HG03175 (cell line): ENCODE data around the gene RGS5.

Source experiments
- ATAC-seq: cut with Tn5 transposase; IDR thresholded peaks from one replicate; pipeline ENCODE4 v1.9.1; 2021; ENCODE audit warnings: mild to moderate bottlenecking, moderate library complexity; ENCODE audit not compliant: unreplicated experiment

RGS5 gene

GRCh38 chr1:163147019-163147418 is 55.7 kb downstream of the RGS5 start:
- ATAC-seq = no peak

- no peak for ATAC-seq
These were observed 57.3 kb downstream of the RGS5 start for GRCh38 chr1:163145435-163145834.

GRCh38 chr1:163144418-163144817 is 58.3 kb downstream of the RGS5 start:
- ATAC-seq = no peak

GRCh38 chr1:163142152-163142551 is 60.6 kb downstream of the RGS5 start:
- no peak for ATAC-seq

GRCh38 chr1:163141556-163141955 is 61.2 kb downstream of the RGS5 start:
- ATAC-seq = no peak

- no peak for ATAC-seq
These were observed 65.0 kb downstream of the RGS5 start for GRCh38 chr1:163137556-163138265.

- ATAC-seq = no peak
These were observed 70.7 kb downstream of the RGS5 start for GRCh38 chr1:163131981-163132380.

- no peak for ATAC-seq
These were observed 72.4 kb downstream of the RGS5 start for GRCh38 chr1:163130225-163130856.

- ATAC-seq = no peak
These were observed 74.4 kb downstream of the RGS5 start for GRCh38 chr1:163128282-163128681.

GRCh38 chr1:163124812-163125211 is 77.9 kb downstream of the RGS5 start:
- ATAC-seq = no peak

- no peak for ATAC-seq
These were observed 82.3 kb downstream of the RGS5 start for GRCh38 chr1:163120372-163120771.

GRCh38 chr1:163119707-163120106 is 83.0 kb downstream of the RGS5 start:
- no peak for ATAC-seq

GRCh38 chr1:163115887-163116286 is 86.8 kb downstream of the RGS5 start:
- no peak for ATAC-seq

- no peak for ATAC-seq
These were observed 95.1 kb downstream of the RGS5 start for GRCh38 chr1:163107655-163108054.

GRCh38 chr1:163106364-163106987 is 96.2 kb downstream of the RGS5 start:
- no peak for ATAC-seq

- ATAC-seq = no peak
These were observed 98.2 kb downstream of the RGS5 start for GRCh38 chr1:163104385-163105099.

GRCh38 chr1:163102590-163102989 is 100.1 kb downstream of the RGS5 start:
- no peak for ATAC-seq

- no peak for ATAC-seq
These were observed 107.5 kb downstream of the RGS5 start for GRCh38 chr1:163095213-163095612.

GRCh38 chr1:163094589-163094988 is 108.1 kb downstream of the RGS5 start:
- no peak for ATAC-seq

GRCh38 chr1:163094182-163094581 is 108.5 kb downstream of the RGS5 start:
- ATAC-seq = no peak

- ATAC-seq = no peak
These were observed 109.1 kb downstream of the RGS5 start for GRCh38 chr1:163093579-163093978.

- ATAC-seq = no peak
These were observed 109.5 kb downstream of the RGS5 start for GRCh38 chr1:163093169-163093568.
